Tibial nerve (tissue), 4 donors: Measurements from ENCODE around the gene RNF135. TPM values are rescaled to one million over a fixed set of nuclear protein-coding genes. Genes with fewer than 3 reads are reported as not detected.

Experiments used
- DNase-seq, 2 donors: peaks; one replicate each; pipeline ENCODE4 v3.0.0-alpha.2; 2019; ENCODE audit warnings: low spot score in 2 of 2
- H3K27ac ChIP-seq, 4 donors: fragments of 200-600 bp; sonication (generic) in 3 of 4; one replicate each; pipeline ENCODE4 v1.5.1; 2017 to 2019; ENCODE audit warnings: mild to moderate bottlenecking in 1 of 4
- H3K27me3 ChIP-seq, 2 donors: fragments of 200-600 bp; sonication (generic) in 1 of 2; one replicate each; pipeline versions ENCODE4 v1.5.1 to v1.6.0; 2017 to 2019
- H3K36me3 ChIP-seq, 3 donors: fragments of 200-600 bp; sonication (generic); one replicate each; pipeline ENCODE4 v1.5.1; 2018 to 2019
- H3K4me1 ChIP-seq, 4 donors: fragments of 200-600 bp; sonication (generic) in 3 of 4; one replicate each; pipeline ENCODE4 v1.5.1; 2017 to 2019
- H3K4me3 ChIP-seq, 4 donors: fragments of 200-600 bp; sonication (generic) in 3 of 4; one replicate each; pipeline ENCODE4 v1.5.1; 2017 to 2019; ENCODE audit warnings: mild to moderate bottlenecking in 1 of 4, moderate library complexity in 1 of 4
- H3K9me3 ChIP-seq, 4 donors: fragments of 200-600 bp; sonication (generic) in 3 of 4; one replicate each; pipeline ENCODE4 v1.5.1; 2017 to 2019
- EP300 ChIP-seq, 2 donors: sonication (generic); formaldehyde crosslinking; IDR thresholded peaks; one replicate each; pipeline ENCODE4 v1.6.1; 2017; ENCODE audit warnings: antibody characterized with exemption in 2 of 2, mild to moderate bottlenecking in 1 of 2
- POLR2A ChIP-seq, 2 donors: fragments of 450-650 bp; IDR thresholded peaks; one replicate each; pipeline ENCODE4 v1.6.1; 2017; ENCODE audit warnings: antibody characterized with exemption in 2 of 2, mild to moderate bottlenecking in 2 of 2, moderate library complexity in 2 of 2
- small RNA-seq: library from RNA; depleted of rRNA; stranded (forward); fragments of <200 nt; gene quantifications from one replicate; pipeline ENCODE3, GENCODE V24; 2016
- total RNA-seq, 4 donors: library from RNA; depleted of rRNA; stranded (reverse); fragments of >200 nt; gene quantifications; one replicate each; pipeline ENCODE4 v1.1.0, GENCODE V29; 2016
- TF ChIP-seq, protein P1 (sequence below), 5 experiments: fragments of 200-600 bp in 3 of 5; fragments of 450-650 bp in 2 of 5; sonication (generic) in 3 of 5; IDR thresholded peaks; one replicate each; pipeline ENCODE4 v1.5.1; 2016 to 2019; ENCODE audit warnings: antibody characterized with exemption in 5 of 5, mild to moderate bottlenecking in 3 of 5, moderate library complexity in 2 of 5

Gene RNF135
- total RNA-seq, 4 donors from 2014 or later, result 33.3 to 78.3 (median 45.3) TPM

GRCh38 chr17:31048780-31049179 lies 77.9 kb downstream of the RNF135 start:
- H3K9me3 ChIP-seq, result no peaks in the 10 kb centered on the region
- DNase-seq, result no peak
- TF ChIP-seq, protein P1, sequence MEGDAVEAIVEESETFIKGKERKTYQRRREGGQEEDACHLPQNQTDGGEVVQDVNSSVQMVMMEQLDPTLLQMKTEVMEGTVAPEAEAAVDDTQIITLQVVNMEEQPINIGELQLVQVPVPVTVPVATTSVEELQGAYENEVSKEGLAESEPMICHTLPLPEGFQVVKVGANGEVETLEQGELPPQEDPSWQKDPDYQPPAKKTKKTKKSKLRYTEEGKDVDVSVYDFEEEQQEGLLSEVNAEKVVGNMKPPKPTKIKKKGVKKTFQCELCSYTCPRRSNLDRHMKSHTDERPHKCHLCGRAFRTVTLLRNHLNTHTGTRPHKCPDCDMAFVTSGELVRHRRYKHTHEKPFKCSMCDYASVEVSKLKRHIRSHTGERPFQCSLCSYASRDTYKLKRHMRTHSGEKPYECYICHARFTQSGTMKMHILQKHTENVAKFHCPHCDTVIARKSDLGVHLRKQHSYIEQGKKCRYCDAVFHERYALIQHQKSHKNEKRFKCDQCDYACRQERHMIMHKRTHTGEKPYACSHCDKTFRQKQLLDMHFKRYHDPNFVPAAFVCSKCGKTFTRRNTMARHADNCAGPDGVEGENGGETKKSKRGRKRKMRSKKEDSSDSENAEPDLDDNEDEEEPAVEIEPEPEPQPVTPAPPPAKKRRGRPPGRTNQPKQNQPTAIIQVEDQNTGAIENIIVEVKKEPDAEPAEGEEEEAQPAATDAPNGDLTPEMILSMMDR (IDR thresholded peaks at IDR 0.05), result no peak
- TF ChIP-seq POLR2A (IDR thresholded peaks at IDR 0.05) (no peak), EP300 (IDR thresholded peaks at IDR 0.05) (no peak)

More at GRCh38 chr17:31048780-31049179, 77.9 kb downstream of the RNF135 start:
- Histone ChIP-seq H3K36me3 (peaks cover 0 to 28% (median 0%) of the 10 kb centered on the region in 3 donors), H3K4me1 (peaks cover 0 to 12% (median 3%) of the 10 kb centered on the region in 4 donors), H3K27me3 (no peaks in the 10 kb centered on the region), H3K4me3 (no peak overlapping the region), H3K27ac (no peak overlapping the region)

Small RNAs within 50 kb of the gene (small RNA-seq; reads per million reads assigned to genes)
- gene AC138207.3, result not detected
- gene RN7SL138P, result not detected

Other genes with a start within 250 kb of the RNF135 start
- gene CRLF3, start 146.3 kb upstream of the RNF135 start, total RNA-seq, result 10 to 100 TPM in 3 of 4 donors, 1 to 10 TPM in 1; 9.8 to 15.9 (median 13.2) TPM
- 1 to 10 TPM; 1.2 to 1.7 (median 1.4) TPM for gene ATAD5, start 139.1 kb upstream of the RNF135 start, total RNA-seq
- 10 to 100 TPM in 3 of 4 donors, 1 to 10 TPM in 1; 9.4 to 21.8 (median 12.4) TPM for gene TEFM, start 64.8 kb upstream of the RNF135 start, total RNA-seq
- 10 to 100 TPM; 17.0 to 64.2 (median 30.8) TPM for gene ADAP2, start 49.1 kb upstream of the RNF135 start, total RNA-seq
- gene NF1, start 123.9 kb downstream of the RNF135 start, total RNA-seq, result 100 to 1,000 TPM in 1 of 4 donors, 10 to 100 TPM in 3; 66.1 to 107 (median 90.9) TPM